ENCODE measurements around the gene DNAH14.
A peak's percentile ranks its signal among the peaks of the same experiment; 100 is the strongest.

- TF ChIP-seq CTCF (IDR thresholded peaks at IDR 0.05) (no peak), POLR2A (IDR thresholded peaks at IDR 0.05) (peak in 2 of 3 donors; percentile 14)
Observed at GRCh38 chr1:225425201-225425786, 495.8 kb downstream of the DNAH14 start.

Measured in body of pancreas (tissue), 4 donors.